Testis (tissue), 3 donors: ENCODE data around the gene TRAT1. TPM values are rescaled to one million over a fixed set of nuclear protein-coding genes. Genes with fewer than 3 reads are reported as not detected.
"Not testable (repeated sequence)": the region's sequence is repeated elsewhere in the genome, so short reads cannot be mapped to it uniquely, and the experiment has no call there.

Experiments used
- DNase-seq: peaks from one replicate; pipeline ENCODE4 v3.0.0-alpha.2; 2019
- H3K27ac ChIP-seq, 2 donors: fragments of 200-600 bp; sonication (generic); one replicate each; pipeline ENCODE4 v1.5.1; 2019
- H3K27me3 ChIP-seq: fragments of 200-600 bp; sonication (generic); one replicate; pipeline ENCODE4 v1.5.1; 2019
- H3K36me3 ChIP-seq: fragments of 200-600 bp; sonication (generic); one replicate; pipeline ENCODE4 v1.5.1; 2017; ENCODE audit warnings: low read depth; ENCODE audit errors: missing control alignments
- H3K4me1 ChIP-seq: fragments of 200-600 bp; sonication (generic); one replicate; pipeline ENCODE4 v1.5.1; 2019
- H3K4me3 ChIP-seq, 2 donors: fragments of 200-600 bp; sonication (generic); one replicate each; pipeline ENCODE4 v1.5.1; 2017 to 2019
- H3K9me3 ChIP-seq: fragments of 200-600 bp; sonication (generic); one replicate; pipeline ENCODE4 v1.5.1; 2017
- POLR2A ChIP-seq: fragments of 450-650 bp; IDR thresholded peaks from one replicate; pipeline ENCODE4 v1.6.1; 2017; ENCODE audit warnings: antibody characterized with exemption, mild to moderate bottlenecking, moderate library complexity
- WGBS, 2 donors: methylation state at CpG; one replicate each; pipeline ENCODE4 v1.1.5; 2018; 5-methylcytosine and 5-hydroxymethylcytosine counted together
- intact Hi-C: fragments of 100-400 bp; cut with DNase I; formaldehyde crosslinking; loops from one replicate; pipeline ENCODE4 v1.15.1; 2023; ENCODE audit warnings: low total_unique reads
- polyA plus RNA-seq: library from polyadenylated mRNA; stranded (reverse); fragments of 350-450 nt; fragmentation: Illumina TruSeq; extraction: RNeasy Lipid Tissue Mini Kit (QIAGEN cat#74804); gene quantifications from one replicate; pipeline ENCODE4 v1.2.3, GENCODE V29; 2014; ENCODE audit warnings: low read depth, low replicate concordance; ENCODE audit not compliant: insufficient read depth
- total RNA-seq, 2 donors: library from RNA; depleted of rRNA; stranded (reverse); fragments of >200 nt; gene quantifications; one replicate each; pipeline ENCODE4 v1.2.3, GENCODE V29; 2016
- TF ChIP-seq, protein P1 (sequence below), 3 experiments: fragments of 450-650 bp in 2 of 3; fragments of 200-600 bp in 1 of 3; sonication (generic) in 1 of 3; IDR thresholded peaks; one replicate each; pipeline ENCODE4 v1.5.1; 2016 to 2019; ENCODE audit warnings: antibody characterized with exemption in 3 of 3, mild to moderate bottlenecking in 2 of 3, moderate library complexity in 1 of 3

Gene TRAT1
- total and polyA plus RNA-seq, 3 donors from 2014 or later: 0.25 to 0.84 TPM; not detected in 1

- WGBS, 2 donors: 87 to 95% methylated on average over 1 of the region's 1 CpG
- intact Hi-C loops: no loop called here
These were observed 2.0 kb upstream of the TRAT1 start for GRCh38 chr3:108820586-108820985.

GRCh38 chr3:108823227-108823626 is 641 bp downstream of the TRAT1 start:
- no peak for TF ChIP-seq POLR2A
- TF ChIP-seq, protein P1, sequence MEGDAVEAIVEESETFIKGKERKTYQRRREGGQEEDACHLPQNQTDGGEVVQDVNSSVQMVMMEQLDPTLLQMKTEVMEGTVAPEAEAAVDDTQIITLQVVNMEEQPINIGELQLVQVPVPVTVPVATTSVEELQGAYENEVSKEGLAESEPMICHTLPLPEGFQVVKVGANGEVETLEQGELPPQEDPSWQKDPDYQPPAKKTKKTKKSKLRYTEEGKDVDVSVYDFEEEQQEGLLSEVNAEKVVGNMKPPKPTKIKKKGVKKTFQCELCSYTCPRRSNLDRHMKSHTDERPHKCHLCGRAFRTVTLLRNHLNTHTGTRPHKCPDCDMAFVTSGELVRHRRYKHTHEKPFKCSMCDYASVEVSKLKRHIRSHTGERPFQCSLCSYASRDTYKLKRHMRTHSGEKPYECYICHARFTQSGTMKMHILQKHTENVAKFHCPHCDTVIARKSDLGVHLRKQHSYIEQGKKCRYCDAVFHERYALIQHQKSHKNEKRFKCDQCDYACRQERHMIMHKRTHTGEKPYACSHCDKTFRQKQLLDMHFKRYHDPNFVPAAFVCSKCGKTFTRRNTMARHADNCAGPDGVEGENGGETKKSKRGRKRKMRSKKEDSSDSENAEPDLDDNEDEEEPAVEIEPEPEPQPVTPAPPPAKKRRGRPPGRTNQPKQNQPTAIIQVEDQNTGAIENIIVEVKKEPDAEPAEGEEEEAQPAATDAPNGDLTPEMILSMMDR (IDR thresholded peaks at IDR 0.05): no peak
- no peaks in the 10 kb centered on the region for H3K4me1 ChIP-seq
- no peaks in the 10 kb centered on the region for H3K27me3 ChIP-seq
- no peak overlapping the region for H3K4me3 ChIP-seq
- no peak overlapping the region for H3K27ac ChIP-seq
- intact Hi-C loops: no loop called here
- H3K9me3 ChIP-seq: no peaks in the 10 kb centered on the region
- DNase-seq: no peak
- H3K36me3 ChIP-seq: no peaks in the 10 kb centered on the region
- WGBS, 2 donors: 83 to 90% methylated on average over 2 of the region's 2 CpGs

More at GRCh38 chr3:108820586-108820985, 2.0 kb upstream of the TRAT1 start:
- no peak overlapping the region for H3K27ac ChIP-seq
- H3K4me1 ChIP-seq: no peaks in the 10 kb centered on the region
- H3K9me3 ChIP-seq: no peaks in the 10 kb centered on the region
- no peak for TF ChIP-seq POLR2A
- TF ChIP-seq, protein P1 (IDR thresholded peaks at IDR 0.05): no peak
- no peak overlapping the region for H3K4me3 ChIP-seq
- H3K27me3 ChIP-seq: no peaks in the 10 kb centered on the region
- H3K36me3 ChIP-seq: no peaks in the 10 kb centered on the region
- no peak for DNase-seq

DNA sequence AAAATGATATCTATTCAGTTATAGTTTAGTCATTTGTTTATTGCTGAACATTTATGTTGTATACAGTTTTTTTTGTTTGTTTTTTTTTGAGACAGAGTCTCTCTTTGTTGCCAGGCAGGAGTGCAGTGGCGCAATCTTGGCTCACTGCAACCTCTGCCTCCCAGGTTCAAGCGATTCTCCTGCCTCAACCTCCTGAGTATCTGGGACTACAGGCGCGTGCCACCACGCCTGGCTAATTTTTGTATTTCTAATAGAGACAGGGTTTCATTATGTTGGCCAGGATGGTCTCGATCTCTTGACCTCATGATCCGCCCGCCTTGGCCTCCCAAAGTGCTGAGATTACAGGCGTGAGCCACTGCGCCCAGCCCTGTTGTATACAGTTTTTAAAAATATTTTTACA is 1.2 kb downstream of the TRAT1 start:
- H3K27me3 ChIP-seq, H3K4me1 ChIP-seq, intact Hi-C loops, DNase-seq, H3K4me3 ChIP-seq, H3K27ac ChIP-seq, H3K36me3 ChIP-seq, H3K9me3 ChIP-seq: not testable (repeated sequence)
- 86 to 87% methylated on average over 10 of the region's 10 CpGs for WGBS, 2 donors

DNA sequence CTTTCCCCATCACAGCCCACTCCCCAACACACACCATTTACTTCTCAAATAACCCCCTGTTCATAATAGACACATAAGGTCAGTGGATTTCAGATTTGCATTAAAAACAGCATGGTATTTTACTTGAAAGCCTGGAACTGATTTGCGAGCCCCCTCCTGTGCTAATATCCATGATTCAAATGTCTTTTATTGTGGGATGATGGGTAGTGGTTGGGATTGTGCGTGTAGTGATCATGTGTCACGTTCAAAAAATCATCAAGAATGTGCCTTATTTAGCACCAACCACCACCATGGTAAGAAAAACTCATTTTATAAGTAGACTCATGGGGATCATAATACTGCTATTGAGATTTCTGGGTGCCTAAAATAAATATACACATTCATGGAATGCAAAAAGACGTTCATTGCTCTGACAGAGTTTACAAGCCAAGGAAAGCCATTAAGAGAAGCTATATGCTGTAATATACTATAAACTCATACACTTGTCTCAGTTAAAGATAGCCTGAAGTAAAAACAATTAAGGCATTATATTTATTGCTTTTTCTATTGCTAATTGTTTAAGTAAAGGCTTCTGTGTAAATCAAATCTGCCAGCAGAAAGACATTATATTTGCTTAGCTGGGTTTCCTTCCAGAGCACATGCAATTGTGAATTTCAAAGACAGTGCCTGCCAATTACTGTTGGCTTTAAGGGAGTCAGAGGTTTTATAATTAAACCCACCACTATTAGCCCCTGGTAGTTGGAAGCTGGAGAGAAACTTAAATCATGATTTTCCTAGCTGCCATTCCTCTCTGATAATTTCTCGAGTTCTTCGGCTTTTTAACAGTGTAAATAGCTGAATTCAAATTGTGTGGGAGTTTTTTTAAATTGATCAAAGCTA is 4.0 kb downstream of the TRAT1 start:
- Histone ChIP-seq H3K36me3 (no peaks in the 10 kb centered on the region), H3K4me1 (no peaks in the 10 kb centered on the region), H3K9me3 (no peaks in the 10 kb centered on the region), H3K4me3 (no peak overlapping the region), H3K27ac (no peak overlapping the region), H3K27me3 (no peaks in the 10 kb centered on the region)
- WGBS, 2 donors: 53 to 60% methylated on average over 6 of the region's 6 CpGs
- DNase-seq: no peak
- intact Hi-C loops: no loop called here
- no peak for TF ChIP-seq POLR2A
- TF ChIP-seq, protein P1 (IDR thresholded peaks at IDR 0.05): no peak

DNA sequence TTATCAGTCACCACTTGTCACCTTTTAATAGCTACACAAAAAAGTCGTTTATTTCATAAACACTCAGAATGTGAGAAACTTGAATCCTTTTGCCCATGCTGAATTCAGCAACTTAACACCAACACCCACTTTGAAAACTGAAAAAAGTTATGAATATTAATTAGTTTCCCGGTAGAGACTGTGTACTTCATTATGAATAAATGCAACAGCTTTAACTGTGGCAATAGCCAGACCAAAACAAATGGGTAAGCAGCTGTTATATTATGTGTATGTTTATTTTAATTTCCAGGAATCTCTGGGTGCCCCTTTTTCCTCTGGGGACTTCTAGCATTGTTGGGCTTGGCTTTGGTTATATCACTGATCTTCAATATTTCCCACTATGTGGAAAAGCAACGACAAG is 7.8 kb downstream of the TRAT1 start:
- Histone ChIP-seq H3K4me3 (no peak overlapping the region), H3K36me3 (no peaks in the 10 kb centered on the region), H3K27ac (no peak overlapping the region), H3K27me3 (no peaks in the 10 kb centered on the region), H3K9me3 (no peaks in the 10 kb centered on the region), H3K4me1 (no peaks in the 10 kb centered on the region)
- 73 to 82% methylated on average over 3 of the region's 3 CpGs for WGBS, 2 donors
- TF ChIP-seq, protein P1 (IDR thresholded peaks at IDR 0.05): no peak
- no peak for TF ChIP-seq POLR2A
- intact Hi-C loops: no loop called here
- DNase-seq: no peak
